Choroid plexus epithelial cell (primary cell): Measurements from ENCODE around the gene XG.
"Not testable (repeated sequence)": the region's sequence is repeated elsewhere in the genome, so short reads cannot be mapped to it uniquely, and the experiment has no call there.

Experiments
- DNase-seq: peaks from one replicate; pipeline ENCODE4 v3.0.0-alpha.2; 2010; ENCODE audit warnings: low read depth
- H3K4me3 ChIP-seq: 2 replicates; pipeline ENCODE4 v1.5.1; 2011; ENCODE audit warnings: low read depth, mild to moderate bottlenecking, control low read depth, low read length, moderate library complexity
- CTCF ChIP-seq: conservative IDR thresholded peaks from 2 replicates; pipeline ENCODE4 v1.5.1; 2011; ENCODE audit warnings: low read depth, mild to moderate bottlenecking, control low read depth, inconsistent platforms, low read length, moderate library complexity

Gene XG

GRCh38 chrX:2793752-2794151, 41.9 kb downstream of the XG start:
- no peak for DNase-seq
- no peak for TF ChIP-seq CTCF
- H3K4me3 ChIP-seq: no peak overlapping the region

- no peak for TF ChIP-seq CTCF
- no peak for DNase-seq
- H3K4me3 ChIP-seq: no peak overlapping the region
Observed at GRCh38 chrX:2794336-2794735, 42.5 kb downstream of the XG start.

GRCh38 chrX:2796808-2797207, 45.0 kb downstream of the XG start:
- not testable (repeated sequence) for H3K4me3 ChIP-seq, DNase-seq

- DNase-seq: no peak
- no peak overlapping the region for H3K4me3 ChIP-seq
- no peak for TF ChIP-seq CTCF
Observed at GRCh38 chrX:2799369-2799768, 47.5 kb downstream of the XG start.

- not testable (repeated sequence) for DNase-seq, H3K4me3 ChIP-seq
Observed at GRCh38 chrX:2799980-2800379, 48.1 kb downstream of the XG start.

- no peak overlapping the region for H3K4me3 ChIP-seq
- TF ChIP-seq CTCF: no peak
- DNase-seq: no peak
Observed at GRCh38 chrX:2801223-2801622, 49.4 kb downstream of the XG start.

- not testable (repeated sequence) for H3K4me3 ChIP-seq, DNase-seq
Observed at GRCh38 chrX:2802376-2803090, 50.7 kb downstream of the XG start.

GRCh38 chrX:2803486-2803885, 51.6 kb downstream of the XG start:
- DNase-seq, H3K4me3 ChIP-seq: not testable (repeated sequence)

- not testable (repeated sequence) for H3K4me3 ChIP-seq, DNase-seq
Observed at GRCh38 chrX:2804106-2804843, 52.4 kb downstream of the XG start.

- H3K4me3 ChIP-seq: not testable (repeated sequence)
- DNase-seq: peak; percentile 54
Observed at GRCh38 chrX:2804858-2805257, 53.0 kb downstream of the XG start.
